HFFc6 (cell line): ENCODE measurements around the gene PTPRM. TPM values are rescaled to one million over a fixed set of nuclear protein-coding genes. Genes with fewer than 3 reads are reported as not detected.

Experiments used
- DNase-seq: peaks from one replicate; pipeline ENCODE4 v3.0.0-alpha.2; 2018
- H3K27ac Mint-ChIP-seq: 2 replicates; pipeline ENCODE4 v1.8.0; 2020; ENCODE audit warnings: mild to moderate bottlenecking, mixed read lengths
- H3K27me3 Mint-ChIP-seq: 2 replicates; pipeline ENCODE4 v1.8.0; 2021; ENCODE audit warnings: mild to moderate bottlenecking, moderate library complexity, mixed read lengths; ENCODE audit not compliant: insufficient read depth
- H3K36me3 Mint-ChIP-seq: 2 replicates; pipeline ENCODE4 v1.8.0; 2021; ENCODE audit warnings: low read depth, mixed read lengths
- H3K4me1 Mint-ChIP-seq: 2 replicates; pipeline ENCODE4 v1.8.0; 2020; ENCODE audit warnings: low read depth, mixed read lengths
- H3K4me3 Mint-ChIP-seq: 2 replicates; pipeline ENCODE4 v1.8.0; 2020; ENCODE audit warnings: mild to moderate bottlenecking, moderate library complexity, mixed read lengths
- H3K9me3 Mint-ChIP-seq: 2 replicates; pipeline ENCODE4 v1.8.0; 2020; ENCODE audit warnings: mild to moderate bottlenecking, mixed read lengths
- CTCF ChIP-seq: fragments of 200-600 bp; sonication (generic); IDR thresholded peaks from 2 replicates; pipeline ENCODE4 v1.5.0; 2021; ENCODE audit warnings: antibody characterized with exemption, mild to moderate bottlenecking
- total RNA-seq, 6 experiments: library from RNA; stranded (reverse); fragmentation: NEBNext Ultra II Directional; extraction: Animal tissue kit (Norgen Biotek cat#: 25700); gene quantifications; 2 replicates in 1 of 6; 3 replicates in 5 of 6; pipeline ENCODE4 v1.2.3, GENCODE V29; 2021

Gene PTPRM
- total RNA-seq, 6 experiments from 2014 or later, result 39.4 to 49.8 (median 43.8) TPM

GRCh38 chr18:7980136-7980535 lies 413.0 kb downstream of the PTPRM start:
- no peak overlapping the region for H3K4me3 Mint-ChIP-seq
- no peak for DNase-seq
- H3K27me3 Mint-ChIP-seq, result no peaks in the 10 kb centered on the region
- no peaks in the 10 kb centered on the region for H3K9me3 Mint-ChIP-seq
- peak; percentile 26; the same call in 1 of the 2 replicates for TF ChIP-seq CTCF
- no peak overlapping the region for H3K27ac Mint-ChIP-seq
- H3K4me1 Mint-ChIP-seq, result peaks cover 22% of the 10 kb centered on the region
- peaks cover 8% of the 10 kb centered on the region for H3K36me3 Mint-ChIP-seq

- Mint-ChIP-seq H3K4me3 (no peak overlapping the region), H3K27me3 (no peaks in the 10 kb centered on the region), H3K9me3 (no peaks in the 10 kb centered on the region), H3K4me1 (peaks cover 22% of the 10 kb centered on the region), H3K27ac (no peak overlapping the region), H3K36me3 (peaks cover 8% of the 10 kb centered on the region)
- DNase-seq, result no peak
- TF ChIP-seq CTCF, result no peak
Measured at GRCh38 chr18:7980656-7981055, 413.5 kb downstream of the PTPRM start.

GRCh38 chr18:7982216-7982615 lies 415.1 kb downstream of the PTPRM start:
- peaks cover 33% of the 10 kb centered on the region for H3K4me1 Mint-ChIP-seq
- no peaks in the 10 kb centered on the region for H3K27me3 Mint-ChIP-seq
- DNase-seq, result no peak
- peaks cover 8% of the 10 kb centered on the region for H3K36me3 Mint-ChIP-seq
- no peak for TF ChIP-seq CTCF
- no peak overlapping the region for H3K4me3 Mint-ChIP-seq
- H3K9me3 Mint-ChIP-seq, result no peaks in the 10 kb centered on the region
- H3K27ac Mint-ChIP-seq, result no peak overlapping the region

- TF ChIP-seq CTCF, result no peak
- peak; percentile 40 for DNase-seq
- Mint-ChIP-seq H3K9me3 (no peaks in the 10 kb centered on the region), H3K27ac (peak overlapping the region; percentile 56), H3K36me3 (peaks cover 8% of the 10 kb centered on the region; the same call in 1 of the 2 replicates), H3K4me3 (no peak overlapping the region), H3K4me1 (peaks cover 32% of the 10 kb centered on the region), H3K27me3 (no peaks in the 10 kb centered on the region; the same call in 1 of the 2 replicates)
Measured at GRCh38 chr18:7987284-7987976, 420.3 kb downstream of the PTPRM start.

GRCh38 chr18:7990670-7991069 lies 423.6 kb downstream of the PTPRM start:
- H3K4me1 Mint-ChIP-seq, result peaks cover 16% of the 10 kb centered on the region
- DNase-seq, result no peak
- H3K4me3 Mint-ChIP-seq, result no peak overlapping the region
- TF ChIP-seq CTCF, result no peak
- H3K27me3 Mint-ChIP-seq, result no peaks in the 10 kb centered on the region; the same call in 1 of the 2 replicates
- no peak overlapping the region for H3K27ac Mint-ChIP-seq
- no peaks in the 10 kb centered on the region for H3K9me3 Mint-ChIP-seq
- H3K36me3 Mint-ChIP-seq, result peaks cover 8% of the 10 kb centered on the region
